Mucosa of stomach (tissue), 1 donor: ENCODE data around the gene SF3B6.
"Not testable (repeated sequence)": the region's sequence is repeated elsewhere in the genome, so short reads cannot be mapped to it uniquely, and the experiment has no call there.

Experiments
- H3K27me3 ChIP-seq: one replicate; pipeline ENCODE4 v1.7.0; 2013; ENCODE audit warnings: mild to moderate bottlenecking, low read length; ENCODE audit not compliant: control insufficient read depth, insufficient read depth
- H3K36me3 ChIP-seq: one replicate; pipeline ENCODE4 v1.7.0; 2013; ENCODE audit warnings: low read length; ENCODE audit not compliant: control insufficient read depth, insufficient read depth
- H3K4me1 ChIP-seq: one replicate; pipeline ENCODE4 v1.7.0; 2013; ENCODE audit warnings: mild to moderate bottlenecking, low read length; ENCODE audit not compliant: control insufficient read depth, insufficient read depth
- H3K4me3 ChIP-seq: one replicate; pipeline ENCODE4 v1.7.0; 2013; ENCODE audit warnings: low read length
- H3K9ac ChIP-seq: one replicate; pipeline ENCODE4 v1.7.0; 2013; ENCODE audit warnings: mild to moderate bottlenecking, low read length, moderate library complexity
- H3K9me3 ChIP-seq: one replicate; pipeline ENCODE4 v1.7.0; 2013; ENCODE audit warnings: mild to moderate bottlenecking, low read length, moderate library complexity; ENCODE audit not compliant: control insufficient read depth
- donor health status: Pancreatic carcinoma.

SF3B6 gene

DNA sequence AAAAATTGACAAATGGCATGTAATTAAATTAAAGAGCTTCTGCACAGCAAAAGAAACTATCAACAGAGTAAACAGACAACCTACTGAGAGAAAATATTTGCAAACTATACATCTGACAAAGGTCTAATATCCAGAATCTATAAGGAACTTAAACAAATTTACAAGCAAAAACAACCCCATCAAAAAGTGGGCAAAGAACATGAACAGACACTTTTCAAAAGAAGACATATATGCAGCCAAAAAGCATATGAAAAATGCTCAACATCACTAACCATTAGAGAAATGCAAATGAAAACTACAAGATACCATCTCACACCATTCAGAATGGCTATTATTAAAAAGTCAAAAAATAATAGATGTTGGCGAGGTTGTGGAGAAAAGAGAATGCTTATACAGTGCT lies 33.3 kb upstream of the SF3B6 start:
- H3K4me3 ChIP-seq, H3K27me3 ChIP-seq, H3K9ac ChIP-seq, H3K9me3 ChIP-seq, H3K36me3 ChIP-seq, H3K4me1 ChIP-seq: not testable (repeated sequence)

GRCh38 chr2:24107336-24107735 lies 31.2 kb upstream of the SF3B6 start:
- H3K4me3 ChIP-seq = no peak overlapping the region
- H3K36me3 ChIP-seq = no peaks in the 10 kb centered on the region
- no peaks in the 10 kb centered on the region for H3K9me3 ChIP-seq
- H3K9ac ChIP-seq = no peak overlapping the region
- no peaks in the 10 kb centered on the region for H3K4me1 ChIP-seq
- no peaks in the 10 kb centered on the region for H3K27me3 ChIP-seq

DNA sequence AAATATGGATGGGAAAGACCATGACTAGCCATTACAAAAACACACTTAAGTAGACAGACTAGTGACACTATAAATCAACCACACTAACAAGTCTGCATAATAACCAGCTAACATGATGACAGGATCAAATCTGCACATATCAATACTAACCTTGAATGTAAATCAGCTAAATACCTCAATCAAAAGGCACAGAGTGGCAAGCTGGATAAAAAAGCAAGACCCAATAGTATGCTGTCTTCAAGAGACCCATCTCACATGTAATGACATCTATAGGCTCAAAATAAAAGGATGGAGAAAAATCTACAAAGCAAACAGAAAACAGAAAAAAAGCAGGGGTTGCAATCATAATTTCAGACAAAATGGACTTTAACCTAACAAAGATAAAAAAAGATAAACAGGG lies 30.7 kb upstream of the SF3B6 start:
- Histone ChIP-seq H3K4me1 (no peaks in the 10 kb centered on the region), H3K27me3 (no peaks in the 10 kb centered on the region), H3K4me3 (no peak overlapping the region), H3K9ac (no peak overlapping the region), H3K36me3 (no peaks in the 10 kb centered on the region), H3K9me3 (no peaks in the 10 kb centered on the region)

GRCh38 chr2:24105816-24106215 lies 29.7 kb upstream of the SF3B6 start:
- Histone ChIP-seq H3K4me3 (no peak overlapping the region), H3K4me1 (no peaks in the 10 kb centered on the region), H3K27me3 (no peaks in the 10 kb centered on the region), H3K9me3 (no peaks in the 10 kb centered on the region), H3K9ac (no peak overlapping the region), H3K36me3 (no peaks in the 10 kb centered on the region)

DNA sequence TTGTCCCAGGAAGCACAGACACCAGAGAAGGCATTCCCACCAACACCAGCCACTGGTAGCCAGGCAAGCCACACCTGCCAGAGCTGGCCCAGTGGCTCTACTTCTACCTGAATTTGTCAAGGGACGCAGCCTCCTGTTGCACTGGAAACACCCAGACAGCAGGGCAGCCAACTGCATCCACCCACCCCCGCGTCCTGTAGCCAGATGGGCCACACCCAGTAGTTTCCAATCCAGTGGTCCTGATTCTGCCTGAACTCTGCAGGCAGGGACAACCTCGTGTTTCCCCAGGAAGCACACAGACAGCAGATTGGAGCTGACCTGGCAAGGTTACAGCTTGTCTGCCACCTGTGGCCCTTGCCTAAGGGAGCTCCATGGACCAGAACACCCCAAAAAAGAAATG lies 28.8 kb upstream of the SF3B6 start:
- no peak overlapping the region for H3K9ac ChIP-seq
- no peaks in the 10 kb centered on the region for H3K9me3 ChIP-seq
- H3K36me3 ChIP-seq = no peaks in the 10 kb centered on the region
- no peak overlapping the region for H3K4me3 ChIP-seq
- no peaks in the 10 kb centered on the region for H3K4me1 ChIP-seq
- H3K27me3 ChIP-seq = no peaks in the 10 kb centered on the region

- Histone ChIP-seq H3K9ac (no peak overlapping the region), H3K9me3 (no peaks in the 10 kb centered on the region), H3K27me3 (no peaks in the 10 kb centered on the region), H3K4me1 (no peaks in the 10 kb centered on the region), H3K36me3 (no peaks in the 10 kb centered on the region), H3K4me3 (no peak overlapping the region)
These were observed 28.1 kb upstream of the SF3B6 start for GRCh38 chr2:24104110-24104650.

DNA sequence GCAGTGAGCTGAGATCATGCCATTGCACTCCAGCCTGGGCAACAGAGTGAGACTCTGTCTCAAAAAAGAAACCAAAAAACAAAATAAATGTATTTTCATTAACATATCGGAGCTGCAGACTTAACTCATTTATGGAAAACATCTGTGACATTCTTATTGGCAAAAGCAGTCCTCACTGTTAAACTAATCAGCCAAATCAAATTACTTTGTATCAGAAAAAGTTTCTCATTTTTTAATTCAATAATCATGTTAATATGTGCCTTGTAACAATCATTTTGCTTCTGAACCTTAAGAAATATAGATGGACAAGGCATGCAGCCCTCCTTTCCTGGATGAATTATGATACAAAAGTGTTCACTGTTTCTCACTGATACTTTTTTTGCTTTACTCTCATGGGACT lies 26.6 kb upstream of the SF3B6 start:
- no peaks in the 10 kb centered on the region for H3K9me3 ChIP-seq

GRCh38 chr2:24101992-24102391 lies 25.9 kb upstream of the SF3B6 start:
- no peaks in the 10 kb centered on the region for H3K36me3 ChIP-seq
- H3K4me1 ChIP-seq = no peaks in the 10 kb centered on the region
- no peaks in the 10 kb centered on the region for H3K27me3 ChIP-seq
- no peak overlapping the region for H3K4me3 ChIP-seq
- no peaks in the 10 kb centered on the region for H3K9me3 ChIP-seq
- no peak overlapping the region for H3K9ac ChIP-seq

More for the DNA sequence above, 26.6 kb upstream of the SF3B6 start:
- H3K4me1 ChIP-seq = no peaks in the 10 kb centered on the region
- H3K4me3 ChIP-seq = no peak overlapping the region
- no peaks in the 10 kb centered on the region for H3K36me3 ChIP-seq
- H3K9ac ChIP-seq = no peak overlapping the region
- H3K27me3 ChIP-seq = no peaks in the 10 kb centered on the region

- not testable (repeated sequence) for H3K4me3 ChIP-seq, H3K36me3 ChIP-seq, H3K4me1 ChIP-seq, H3K27me3 ChIP-seq, H3K9ac ChIP-seq, H3K9me3 ChIP-seq
These were observed 24.6 kb upstream of the SF3B6 start for GRCh38 chr2:24100732-24101131.

- H3K36me3 ChIP-seq = not testable (repeated sequence)
These were observed 19.1 kb upstream of the SF3B6 start for GRCh38 chr2:24095171-24095677.

DNA sequence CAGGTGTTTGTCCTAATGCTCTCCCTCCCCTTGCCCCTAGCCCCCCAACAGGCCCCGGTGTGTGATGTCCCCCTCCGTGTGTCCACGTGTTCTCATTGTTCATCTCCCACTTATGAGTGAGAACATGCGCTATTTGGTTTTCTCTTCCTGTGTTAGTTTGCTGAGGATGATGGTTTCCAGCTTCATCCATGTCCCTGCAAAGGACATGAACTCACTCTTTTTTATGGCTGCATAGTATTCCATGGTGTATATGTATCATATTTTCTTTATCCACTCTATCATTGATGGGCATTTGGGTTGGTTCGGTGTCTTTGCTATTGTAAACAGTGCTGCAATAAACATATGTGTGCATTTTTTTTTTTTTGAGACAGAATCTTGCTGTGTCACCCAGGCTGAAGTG lies 17.1 kb upstream of the SF3B6 start:
- not testable (repeated sequence) for H3K36me3 ChIP-seq, H3K4me1 ChIP-seq, H3K27me3 ChIP-seq, H3K9ac ChIP-seq, H3K4me3 ChIP-seq, H3K9me3 ChIP-seq

More at GRCh38 chr2:24095171-24095677, 19.1 kb upstream of the SF3B6 start:
- H3K9me3 ChIP-seq, H3K4me3 ChIP-seq, H3K27me3 ChIP-seq, H3K9ac ChIP-seq, H3K4me1 ChIP-seq: not testable (repeated sequence)

GRCh38 chr2:24088821-24089359 lies 12.8 kb upstream of the SF3B6 start:
- Histone ChIP-seq H3K9me3 (no peaks in the 10 kb centered on the region), H3K4me1 (peaks cover 7% of the 10 kb centered on the region), H3K36me3 (no peaks in the 10 kb centered on the region), H3K27me3 (no peaks in the 10 kb centered on the region), H3K4me3 (no peak overlapping the region), H3K9ac (no peak overlapping the region)

- H3K9ac ChIP-seq = no peak overlapping the region
- H3K4me1 ChIP-seq = peaks cover 17% of the 10 kb centered on the region
- H3K36me3 ChIP-seq = no peaks in the 10 kb centered on the region
- H3K4me3 ChIP-seq = no peak overlapping the region
- H3K27me3 ChIP-seq = no peaks in the 10 kb centered on the region
- no peaks in the 10 kb centered on the region for H3K9me3 ChIP-seq
These were observed 10.9 kb upstream of the SF3B6 start for GRCh38 chr2:24087032-24087431.
